Mesenchymal stem cell (in vitro differentiated cells and primary cell): ENCODE measurements around the gene OCSTAMP.

Experiments
- DNase-seq: peaks from one replicate; pipeline ENCODE4 v3.0.0-alpha.2; 2013
- H2AFZ ChIP-seq: one replicate; pipeline ENCODE4 v1.6.1; 2013; ENCODE audit warnings: low read depth, mild to moderate bottlenecking, control low read depth, inconsistent platforms, low read length, moderate library complexity
- H2AK5ac ChIP-seq: 2 replicates; pipeline ENCODE4 v1.6.1; 2013; ENCODE audit warnings: low read length, moderate library complexity, mild to moderate bottlenecking, inconsistent platforms; ENCODE audit not compliant: severe bottlenecking
- H2BK120ac ChIP-seq: one replicate; pipeline ENCODE4 v1.6.1; 2013; ENCODE audit warnings: low read depth, mild to moderate bottlenecking, inconsistent platforms, low read length, moderate library complexity
- H2BK12ac ChIP-seq, 2 experiments: one replicate each; pipeline ENCODE4 v1.6.1; 2013; ENCODE audit warnings: inconsistent platforms in 2 of 2, low read length in 2 of 2, mild to moderate bottlenecking in 2 of 2, moderate library complexity in 2 of 2, control low read depth in 1 of 2
- H2BK15ac ChIP-seq: one replicate; pipeline ENCODE4 v1.6.1; 2013; ENCODE audit warnings: mild to moderate bottlenecking, low read depth, inconsistent platforms; ENCODE audit not compliant: poor library complexity, severe bottlenecking
- H2BK5ac ChIP-seq: 2 replicates; pipeline ENCODE4 v1.6.1; 2013; ENCODE audit warnings: low read depth, mild to moderate bottlenecking, low read length, control low read depth, inconsistent platforms; ENCODE audit not compliant: poor library complexity, severe bottlenecking
- H3K14ac ChIP-seq, 2 experiments: one replicate each; pipeline ENCODE4 v1.6.1; 2013; ENCODE audit warnings: inconsistent platforms in 2 of 2, low read length in 2 of 2, control low read depth in 1 of 2, mild to moderate bottlenecking in 1 of 2, moderate library complexity in 1 of 2
- H3K18ac ChIP-seq, 2 experiments: one replicate each; pipeline ENCODE4 v1.6.1; 2013; ENCODE audit warnings: inconsistent platforms in 2 of 2, low read length in 2 of 2, control low read depth in 1 of 2, low read depth in 1 of 2, mild to moderate bottlenecking in 1 of 2
- H3K23ac ChIP-seq, 2 experiments: one replicate each; pipeline ENCODE4 v1.6.1; 2013; ENCODE audit warnings: inconsistent platforms in 2 of 2, low read length in 2 of 2, mild to moderate bottlenecking in 2 of 2, moderate library complexity in 2 of 2, control low read depth in 1 of 2
- H3K27ac ChIP-seq: 2 replicates; pipeline ENCODE4 v1.5.1; 2013; ENCODE audit warnings: mild to moderate bottlenecking, moderate library complexity, low read length, control low read depth, inconsistent platforms; ENCODE audit not compliant: poor library complexity, severe bottlenecking
- H3K27me3 ChIP-seq, 2 experiments: 2 replicates each; pipeline versions ENCODE4 v1.6.1 to v1.7.0; 2013; ENCODE audit warnings: low read length in 2 of 2, mild to moderate bottlenecking in 2 of 2, moderate library complexity in 2 of 2, control low read depth in 1 of 2, inconsistent platforms in 1 of 2; ENCODE audit not compliant: control insufficient read depth in 1 of 2, insufficient read depth in 1 of 2
- H3K36me3 ChIP-seq, 2 experiments: 2 replicates each; pipeline versions ENCODE4 v1.6.1 to v1.7.0; 2013; ENCODE audit warnings: low read length in 2 of 2, control low read depth in 1 of 2, inconsistent platforms in 1 of 2, low read depth in 1 of 2, mild to moderate bottlenecking in 1 of 2; ENCODE audit not compliant: insufficient read depth in 2 of 2, control insufficient read depth in 1 of 2
- H3K4ac ChIP-seq, 2 experiments: one replicate each; pipeline ENCODE4 v1.6.1; 2013; ENCODE audit warnings: inconsistent platforms in 2 of 2, low read length in 2 of 2, mild to moderate bottlenecking in 2 of 2, moderate library complexity in 2 of 2, control low read depth in 1 of 2, low read depth in 1 of 2
- H3K4me1 ChIP-seq: 2 replicates; pipeline ENCODE4 v1.6.1; 2013; ENCODE audit warnings: low read depth, low read length, control low read depth; ENCODE audit not compliant: control insufficient read depth, insufficient read depth
- H3K4me2 ChIP-seq: 2 replicates; pipeline ENCODE4 v1.6.1; 2013; ENCODE audit warnings: low read length, mild to moderate bottlenecking, inconsistent platforms; ENCODE audit not compliant: poor library complexity, severe bottlenecking
- H3K4me3 ChIP-seq, 2 experiments: 2 replicates each; pipeline versions ENCODE4 v1.5.1 to v1.7.0; 2013; ENCODE audit warnings: low read length in 2 of 2, mild to moderate bottlenecking in 2 of 2, control low read depth in 1 of 2, low read depth in 1 of 2; ENCODE audit not compliant: insufficient read depth in 1 of 2
- H3K79me1 ChIP-seq: replicated peaks from 2 replicates; pipeline ENCODE4 v1.6.1; 2013; ENCODE audit warnings: mild to moderate bottlenecking, control low read depth, low read length, inconsistent platforms; ENCODE audit not compliant: poor library complexity, severe bottlenecking
- H3K9ac ChIP-seq: 2 replicates; pipeline ENCODE4 v1.7.0; 2013; ENCODE audit warnings: mild to moderate bottlenecking, low read length, moderate library complexity
- H3K9me3 ChIP-seq: 2 replicates; pipeline ENCODE4 v1.7.0; 2013; ENCODE audit warnings: mild to moderate bottlenecking, low read length; ENCODE audit not compliant: control insufficient read depth
- H4K8ac ChIP-seq: one replicate; pipeline ENCODE4 v1.6.1; 2013; ENCODE audit warnings: inconsistent platforms, mild to moderate bottlenecking, low read length, moderate library complexity
- H4K91ac ChIP-seq: one replicate; pipeline ENCODE4 v1.6.1; 2013; ENCODE audit warnings: mild to moderate bottlenecking, low read length, inconsistent platforms
- WGBS: methylation state at CpG from one replicate; pipeline ENCODE4 v1.1.7; 2013; ENCODE audit warnings: mixed read lengths; 5-methylcytosine and 5-hydroxymethylcytosine counted together

The OCSTAMP gene

DNA sequence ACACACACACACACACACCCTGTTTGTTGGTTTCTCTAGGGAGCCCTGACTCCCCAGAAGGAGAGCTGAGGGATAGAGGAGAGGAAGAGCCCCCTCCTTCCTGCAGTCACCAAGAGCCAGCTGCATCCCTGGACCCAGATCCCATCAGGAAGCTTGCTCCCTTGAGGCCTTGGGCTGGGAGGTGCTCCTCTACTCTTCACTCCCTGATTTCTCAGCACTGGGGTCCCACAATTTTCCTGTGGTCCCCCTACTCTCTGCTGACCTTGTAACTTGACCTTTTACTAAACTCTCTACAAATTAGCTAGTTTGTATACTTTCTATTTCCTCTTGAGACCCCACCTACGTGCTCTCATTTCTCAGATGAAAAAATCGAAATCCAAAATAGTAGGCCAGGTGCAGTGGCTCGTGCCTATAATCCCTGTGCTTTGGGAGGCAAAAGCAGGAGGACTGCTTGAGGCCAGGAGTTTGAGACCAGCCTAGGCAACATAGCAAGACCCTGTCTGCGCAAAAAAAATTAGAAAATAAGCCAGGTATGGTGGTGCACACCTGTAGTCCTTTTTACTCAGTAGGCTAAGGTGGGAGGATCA, 5.0 kb upstream of the OCSTAMP start:
- Histone ChIP-seq H3K14ac (no peak overlapping the region), H2BK5ac (no peak overlapping the region), H3K9ac (no peak overlapping the region), H4K91ac (no peak overlapping the region), H2AFZ (no peak overlapping the region), H4K8ac (no peak overlapping the region), H3K4me1 (peaks cover 3% of the 10 kb centered on the region), H3K4me3 (no peak overlapping the region), H3K36me3 (no peaks in the 10 kb centered on the region), H2AK5ac (no peak overlapping the region), H3K9me3 (no peaks in the 10 kb centered on the region), H2BK12ac (no peak overlapping the region), H3K27ac (no peak overlapping the region), H3K79me1 (no peaks in the 10 kb centered on the region), H3K18ac (no peak overlapping the region), H3K27me3 (peaks cover 0 to 8% of the 10 kb centered on the region in 2 experiments), H3K23ac (no peak overlapping the region), H2BK15ac (no peak overlapping the region), H3K4ac (no peak overlapping the region), H2BK120ac (no peak overlapping the region), H3K4me2 (no peak overlapping the region)
- no peak for DNase-seq
- 77% methylated on average over 4 of the region's 4 CpGs for WGBS

GRCh38 chr20:46554828-46555227, 4.4 kb upstream of the OCSTAMP start:
- Histone ChIP-seq H3K36me3 (no peaks in the 10 kb centered on the region), H2BK5ac (no peak overlapping the region), H3K4ac (no peak overlapping the region), H3K18ac (no peak overlapping the region), H3K9me3 (no peaks in the 10 kb centered on the region), H2BK15ac (no peak overlapping the region), H3K27me3 (peaks cover 0 to 8% of the 10 kb centered on the region in 2 experiments), H3K4me2 (no peak overlapping the region), H2BK120ac (no peak overlapping the region), H4K91ac (no peak overlapping the region), H3K4me1 (peaks cover 3% of the 10 kb centered on the region), H2AFZ (no peak overlapping the region), H3K23ac (no peak overlapping the region), H3K9ac (no peak overlapping the region), H3K14ac (no peak overlapping the region), H3K27ac (no peak overlapping the region), H3K4me3 (no peak overlapping the region), H3K79me1 (no peaks in the 10 kb centered on the region), H4K8ac (no peak overlapping the region), H2AK5ac (no peak overlapping the region), H2BK12ac (no peak overlapping the region)
- DNase-seq, result no peak
- 60% methylated on average over 3 of the region's 3 CpGs for WGBS

- no peak overlapping the region for H2BK12ac ChIP-seq
- no peaks in the 10 kb centered on the region for H3K36me3 ChIP-seq
- no peak overlapping the region for H3K4me3 ChIP-seq
- peaks cover 3% of the 10 kb centered on the region for H3K4me1 ChIP-seq
- WGBS, result 86% methylated on average over 2 of the region's 3 CpGs
- H3K27me3 ChIP-seq, result peaks cover 0 to 8% of the 10 kb centered on the region in 2 experiments
- no peak overlapping the region for H3K4ac ChIP-seq
- no peaks in the 10 kb centered on the region for H3K9me3 ChIP-seq
- H3K27ac ChIP-seq, result no peak overlapping the region
- H3K4me2 ChIP-seq, result no peak overlapping the region
- no peak overlapping the region for H2AFZ ChIP-seq
- no peak overlapping the region for H4K8ac ChIP-seq
- H4K91ac ChIP-seq, result no peak overlapping the region
- no peak overlapping the region for H3K14ac ChIP-seq
- H3K18ac ChIP-seq, result no peak overlapping the region
- no peak for DNase-seq
- H3K79me1 ChIP-seq, result no peaks in the 10 kb centered on the region
- H3K23ac ChIP-seq, result no peak overlapping the region
- H2AK5ac ChIP-seq, result no peak overlapping the region
- no peak overlapping the region for H2BK120ac ChIP-seq
- H2BK5ac ChIP-seq, result no peak overlapping the region
- H2BK15ac ChIP-seq, result no peak overlapping the region
- H3K9ac ChIP-seq, result no peak overlapping the region
Measured at GRCh38 chr20:46553926-46554325, 3.5 kb upstream of the OCSTAMP start.

DNA sequence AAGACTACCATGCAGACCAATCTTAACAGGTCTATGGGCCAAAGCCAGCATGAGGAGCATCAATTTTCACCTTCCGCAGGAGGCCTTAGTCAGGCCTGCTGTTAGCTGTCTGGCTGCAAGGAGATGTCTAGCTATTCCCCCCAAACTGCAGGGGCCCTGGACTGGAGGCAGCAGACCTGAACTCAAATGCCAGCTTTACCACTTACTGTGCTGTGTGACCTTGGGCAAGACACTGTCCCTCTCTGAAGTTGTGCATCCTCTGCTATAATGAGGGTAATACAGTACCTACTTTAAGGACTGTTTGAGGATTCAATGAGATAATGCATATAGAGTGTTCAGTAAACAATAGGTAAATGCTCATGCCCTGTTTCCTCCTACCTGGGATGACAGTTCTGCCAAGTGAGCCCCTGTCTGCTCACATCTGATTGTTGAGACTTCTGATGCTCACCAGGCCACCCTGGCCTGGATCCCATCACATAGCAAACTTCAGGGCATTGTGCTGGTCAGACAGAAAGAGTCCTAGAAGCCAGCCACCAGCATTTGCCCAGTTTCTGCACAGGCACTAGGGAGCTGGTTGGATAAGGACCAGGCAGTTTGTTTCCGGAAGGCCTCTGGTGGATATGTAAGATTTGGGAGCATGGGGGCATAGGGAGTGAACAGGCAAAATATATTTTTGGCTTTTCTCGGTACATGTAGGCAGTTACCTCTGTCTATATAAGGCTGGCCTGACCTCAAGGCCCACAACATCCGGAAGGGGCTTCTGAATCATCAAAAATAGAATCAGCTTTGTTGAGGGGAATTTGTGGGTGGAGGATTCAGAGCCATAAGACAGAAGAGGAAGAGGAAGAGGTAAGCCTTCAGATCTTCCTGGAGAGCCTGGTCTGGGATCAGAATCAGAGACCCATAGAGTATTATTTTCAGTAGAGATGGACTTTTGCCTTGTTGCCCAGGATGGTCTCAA, 2.3 kb upstream of the OCSTAMP start:
- no peaks in the 10 kb centered on the region for H3K79me1 ChIP-seq
- no peak for DNase-seq
- H3K27me3 ChIP-seq, result peaks cover 0 to 8% of the 10 kb centered on the region in 2 experiments
- no peak overlapping the region for H2BK12ac ChIP-seq
- H2AFZ ChIP-seq, result no peak overlapping the region
- H3K4me3 ChIP-seq, result no peak overlapping the region
- H3K4me2 ChIP-seq, result no peak overlapping the region
- no peak overlapping the region for H3K14ac ChIP-seq
- no peak overlapping the region for H3K4ac ChIP-seq
- no peak overlapping the region for H2AK5ac ChIP-seq
- H4K91ac ChIP-seq, result no peak overlapping the region
- no peaks in the 10 kb centered on the region for H3K4me1 ChIP-seq
- H2BK120ac ChIP-seq, result no peak overlapping the region
- no peak overlapping the region for H3K18ac ChIP-seq
- no peaks in the 10 kb centered on the region for H3K9me3 ChIP-seq
- no peak overlapping the region for H4K8ac ChIP-seq
- no peak overlapping the region for H3K27ac ChIP-seq
- WGBS, result 71% methylated on average over 4 of the region's 4 CpGs
- H3K36me3 ChIP-seq, result no peaks in the 10 kb centered on the region
- H2BK5ac ChIP-seq, result no peak overlapping the region
- no peak overlapping the region for H3K9ac ChIP-seq
- H2BK15ac ChIP-seq, result no peak overlapping the region
- no peak overlapping the region for H3K23ac ChIP-seq
